Measurements from ENCODE around the gene ST3GAL2. TPM values are rescaled to one million over a fixed set of nuclear protein-coding genes. Genes with fewer than 3 reads are reported as not detected.
"Not testable (repeated sequence)": the region's sequence is repeated elsewhere in the genome, so short reads cannot be mapped to it uniquely, and the experiment has no call there.

ST3GAL2 gene
- total RNA-seq, 1 donor from 2014 or later: 71.9 TPM

- Mint-ChIP-seq H3K4me3 (ENCODE audit: unreplicated experiment) (no peak overlapping the region), H3K27ac (ENCODE audit: unreplicated experiment) (peak overlapping the region; percentile 49), H3K36me3 (ENCODE audit: low read depth) (peaks cover 24% of the 10 kb centered on the region), H3K27me3 (ENCODE audit: low read depth) (no peaks in the 10 kb centered on the region), H3K4me1 (ENCODE audit: low read depth) (peaks cover 16% of the 10 kb centered on the region), H3K9me3 (ENCODE audit: low read depth) (no peaks in the 10 kb centered on the region)
- no peak for TF ChIP-seq CTCF (IDR thresholded peaks at IDR 0.05)
- DNase-seq (ENCODE audit: low spot score): no peak
Measured at GRCh38 chr16:70375636-70376611, 63.0 kb downstream of the ST3GAL2 start.

GRCh38 chr16:70374213-70374612 lies 64.7 kb downstream of the ST3GAL2 start:
- Mint-ChIP-seq H3K27me3 (ENCODE audit: low read depth) (no peaks in the 10 kb centered on the region), H3K27ac (ENCODE audit: unreplicated experiment) (peak overlapping the region; percentile 69), H3K9me3 (ENCODE audit: low read depth) (no peaks in the 10 kb centered on the region), H3K4me1 (ENCODE audit: low read depth) (peaks cover 13% of the 10 kb centered on the region), H3K36me3 (ENCODE audit: low read depth) (peaks cover 29% of the 10 kb centered on the region), H3K4me3 (ENCODE audit: unreplicated experiment) (no peak overlapping the region)
- TF ChIP-seq CTCF (IDR thresholded peaks at IDR 0.05): no peak
- DNase-seq (ENCODE audit: low spot score): no peak

GRCh38 chr16:70372921-70373728 lies 65.8 kb downstream of the ST3GAL2 start:
- no peak overlapping the region for H3K27ac Mint-ChIP-seq (ENCODE audit: unreplicated experiment)
- peaks cover 12% of the 10 kb centered on the region for H3K4me1 Mint-ChIP-seq (ENCODE audit: low read depth)
- no peak for DNase-seq (ENCODE audit: low spot score)
- H3K27me3 Mint-ChIP-seq (ENCODE audit: low read depth): no peaks in the 10 kb centered on the region
- no peak for TF ChIP-seq CTCF (IDR thresholded peaks at IDR 0.05)
- no peak overlapping the region for H3K4me3 Mint-ChIP-seq (ENCODE audit: unreplicated experiment)
- peaks cover 29% of the 10 kb centered on the region for H3K36me3 Mint-ChIP-seq (ENCODE audit: low read depth)
- H3K9me3 Mint-ChIP-seq (ENCODE audit: low read depth): no peaks in the 10 kb centered on the region

- DNase-seq (ENCODE audit: low spot score): no peak
- Mint-ChIP-seq H3K9me3 (ENCODE audit: low read depth) (no peaks in the 10 kb centered on the region), H3K36me3 (ENCODE audit: low read depth) (peaks cover 30% of the 10 kb centered on the region), H3K4me3 (ENCODE audit: unreplicated experiment) (no peak overlapping the region), H3K27me3 (ENCODE audit: low read depth) (no peaks in the 10 kb centered on the region), H3K27ac (ENCODE audit: unreplicated experiment) (peak overlapping the region; percentile 38), H3K4me1 (ENCODE audit: low read depth) (peaks cover 6% of the 10 kb centered on the region)
- no peak for TF ChIP-seq CTCF (IDR thresholded peaks at IDR 0.05)
Measured at GRCh38 chr16:70370924-70371323, 68.0 kb downstream of the ST3GAL2 start.

- DNase-seq (ENCODE audit: low spot score); H3K4me1 Mint-ChIP-seq (ENCODE audit: low read depth); H3K4me3 Mint-ChIP-seq (ENCODE audit: unreplicated experiment); H3K9me3 Mint-ChIP-seq (ENCODE audit: low read depth); H3K27me3 Mint-ChIP-seq (ENCODE audit: low read depth): not testable (repeated sequence)
- peak; percentile 89 for TF ChIP-seq CTCF (IDR thresholded peaks at IDR 0.05)
- H3K36me3 Mint-ChIP-seq (ENCODE audit: low read depth): peaks cover 32% of the 10 kb centered on the region
- H3K27ac Mint-ChIP-seq (ENCODE audit: unreplicated experiment): peak overlapping the region; percentile 75
Measured at GRCh38 chr16:70370145-70370544, 68.8 kb downstream of the ST3GAL2 start.

Data from chondrocyte (in vitro differentiated cells).